ENCODE data around the gene GSAP. TPM values are rescaled to one million over a fixed set of nuclear protein-coding genes. Genes with fewer than 3 reads are reported as not detected.

Gene GSAP
- polyA plus RNA-seq, 1 donor from 2014 or later, result 0.21 TPM

GRCh38 chr7:77447616-77448015 is 31.5 kb upstream of the GSAP start:
- no peak overlapping the region for H3K4me2 ChIP-seq (ENCODE audit: low read length)
- H3F3A ChIP-seq (ENCODE audit: insufficient read depth, low read length, poor library complexity, severe bottlenecking), result no peaks in the 10 kb centered on the region
- H3K4me3 ChIP-seq (ENCODE audit: low read length), result no peak overlapping the region
- H3K9me3 ChIP-seq (ENCODE audit: low read length), result no peaks in the 10 kb centered on the region
- H4K20me1 ChIP-seq (ENCODE audit: insufficient read depth), result no peaks in the 10 kb centered on the region
- no peak for TF ChIP-seq RAD21 (conservative IDR thresholded peaks at IDR 0.05)
- H3K9ac ChIP-seq (ENCODE audit: low read length), result no peak overlapping the region
- H3K79me2 ChIP-seq (replicated peaks; ENCODE audit: insufficient read depth, low read length), result no peaks in the 10 kb centered on the region
- no peak overlapping the region for H3K27ac ChIP-seq (ENCODE audit: low read length)
- no peaks in the 10 kb centered on the region for H3K36me3 ChIP-seq (ENCODE audit: insufficient read depth, low read length)
- H3K9me2 ChIP-seq (ENCODE audit: insufficient read depth, low read length), result no peaks in the 10 kb centered on the region
- H2AFZ ChIP-seq (ENCODE audit: low read depth, low read length), result no peak overlapping the region
- no peaks in the 10 kb centered on the region for H3K27me3 ChIP-seq (ENCODE audit: insufficient read depth, low read depth, low read length)

- Histone ChIP-seq H3K4me2 (ENCODE audit: low read length) (no peak overlapping the region), H3K9ac (ENCODE audit: low read length) (no peak overlapping the region)
Measured at GRCh38 chr7:77444123-77444522, 28.0 kb upstream of the GSAP start.

GRCh38 chr7:77443042-77443441 is 26.9 kb upstream of the GSAP start:
- Histone ChIP-seq H3K27me3 (ENCODE audit: insufficient read depth, low read depth, low read length) (no peaks in the 10 kb centered on the region), H3K79me2 (replicated peaks; ENCODE audit: insufficient read depth, low read length) (no peaks in the 10 kb centered on the region), H3K27ac (ENCODE audit: low read length) (no peak overlapping the region), H3K4me3 (ENCODE audit: low read length) (no peak overlapping the region), H4K20me1 (ENCODE audit: insufficient read depth) (no peaks in the 10 kb centered on the region), H3F3A (ENCODE audit: insufficient read depth, low read length, poor library complexity, severe bottlenecking) (no peaks in the 10 kb centered on the region), H3K9me2 (ENCODE audit: insufficient read depth, low read length) (no peaks in the 10 kb centered on the region), H3K9me3 (ENCODE audit: low read length) (no peaks in the 10 kb centered on the region), H3K4me2 (ENCODE audit: low read length) (no peak overlapping the region), H3K9ac (ENCODE audit: low read length) (no peak overlapping the region), H2AFZ (ENCODE audit: low read depth, low read length) (no peak overlapping the region), H3K36me3 (ENCODE audit: insufficient read depth, low read length) (no peaks in the 10 kb centered on the region)
- TF ChIP-seq MXI1 (conservative IDR thresholded peaks at IDR 0.05; ENCODE audit: poor library complexity, severe bottlenecking) (no peak), EP300 (conservative IDR thresholded peaks at IDR 0.05; ENCODE audit: poor library complexity, severe bottlenecking) (no peak), REST (IDR thresholded peaks at IDR 0.05; ENCODE audit: borderline replicate concordance) (no peak), EZH2 (IDR thresholded peaks at IDR 0.05; ENCODE audit: borderline replicate concordance, insufficient read depth, low read length, poor library complexity, severe bottlenecking) (no peak), SMC3 (conservative IDR thresholded peaks at IDR 0.05; ENCODE audit: poor library complexity) (no peak), CTCF (IDR thresholded peaks at IDR 0.05; ENCODE audit: poor library complexity, severe bottlenecking) (no peak), POLR2AphosphoS5 (IDR thresholded peaks at IDR 0.05) (no peak), TAF1 (IDR thresholded peaks at IDR 0.05; ENCODE audit: low read depth) (no peak), RAD21 (conservative IDR thresholded peaks at IDR 0.05) (no peak)

More at GRCh38 chr7:77444123-77444522, 28.0 kb upstream of the GSAP start:
- H2AFZ ChIP-seq (ENCODE audit: low read depth, low read length), result no peak overlapping the region
- no peaks in the 10 kb centered on the region for H3K79me2 ChIP-seq (replicated peaks; ENCODE audit: insufficient read depth, low read length)
- TF ChIP-seq RAD21 (conservative IDR thresholded peaks at IDR 0.05), result no peak
- H3F3A ChIP-seq (ENCODE audit: insufficient read depth, low read length, poor library complexity, severe bottlenecking), result no peaks in the 10 kb centered on the region
- no peaks in the 10 kb centered on the region for H4K20me1 ChIP-seq (ENCODE audit: insufficient read depth)
- H3K9me2 ChIP-seq (ENCODE audit: insufficient read depth, low read length), result no peaks in the 10 kb centered on the region
- H3K4me3 ChIP-seq (ENCODE audit: low read length), result no peak overlapping the region
- no peaks in the 10 kb centered on the region for H3K36me3 ChIP-seq (ENCODE audit: insufficient read depth, low read length)
- H3K27me3 ChIP-seq (ENCODE audit: insufficient read depth, low read depth, low read length), result no peaks in the 10 kb centered on the region
- H3K9me3 ChIP-seq (ENCODE audit: low read length), result no peaks in the 10 kb centered on the region
- no peak overlapping the region for H3K27ac ChIP-seq (ENCODE audit: low read length)
